ENCODE data around the gene VPS16. TPM values are rescaled to one million over a fixed set of nuclear protein-coding genes. Genes with fewer than 3 reads are reported as not detected.

Gene VPS16
- total and polyA plus RNA-seq, 2 of the 13 experiments (the other 11 are each of a cell fraction or from before 2014, with no cell fraction given), result 34.2 to 35.4 TPM

DNA sequence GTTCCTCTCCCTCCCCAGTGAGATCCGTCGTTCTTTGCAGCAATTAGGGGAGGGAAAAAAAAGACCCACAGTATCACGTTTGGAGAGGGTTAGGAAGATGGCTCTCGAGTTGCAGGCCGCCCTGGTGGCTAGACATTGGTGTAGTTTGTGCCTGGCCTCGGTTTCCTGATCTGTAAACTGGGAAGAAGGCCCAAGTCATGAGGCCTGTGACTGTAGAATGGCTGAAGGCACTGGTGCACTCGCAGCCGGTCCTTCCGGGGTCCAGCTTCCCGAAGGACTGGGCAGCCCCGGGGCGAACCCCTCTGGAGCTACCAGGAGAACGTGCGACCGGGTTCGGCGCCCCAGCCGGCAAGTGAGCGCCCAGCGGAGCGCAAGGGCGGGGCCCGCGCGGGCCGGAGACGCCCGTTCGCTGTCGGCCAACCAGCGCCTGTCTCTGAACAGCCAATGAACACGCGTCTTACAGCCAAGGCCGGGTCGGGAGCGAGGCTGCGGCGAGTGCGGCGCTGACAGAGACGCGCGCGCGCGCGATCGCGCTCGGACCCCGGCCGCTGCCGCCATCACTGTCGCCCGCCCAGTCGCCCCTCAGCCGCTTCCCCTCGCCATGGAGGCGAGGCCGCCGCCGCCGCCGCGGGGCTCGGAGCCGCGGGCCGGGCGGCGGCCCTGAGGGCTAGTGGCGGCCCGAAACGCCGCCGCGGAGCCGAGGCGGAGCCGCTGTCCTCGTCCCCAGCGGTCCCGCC lies 32.6 kb downstream of the VPS16 start, which contains the start of gene PTPRA (continued):
- TF ChIP-seq, protein P1, sequence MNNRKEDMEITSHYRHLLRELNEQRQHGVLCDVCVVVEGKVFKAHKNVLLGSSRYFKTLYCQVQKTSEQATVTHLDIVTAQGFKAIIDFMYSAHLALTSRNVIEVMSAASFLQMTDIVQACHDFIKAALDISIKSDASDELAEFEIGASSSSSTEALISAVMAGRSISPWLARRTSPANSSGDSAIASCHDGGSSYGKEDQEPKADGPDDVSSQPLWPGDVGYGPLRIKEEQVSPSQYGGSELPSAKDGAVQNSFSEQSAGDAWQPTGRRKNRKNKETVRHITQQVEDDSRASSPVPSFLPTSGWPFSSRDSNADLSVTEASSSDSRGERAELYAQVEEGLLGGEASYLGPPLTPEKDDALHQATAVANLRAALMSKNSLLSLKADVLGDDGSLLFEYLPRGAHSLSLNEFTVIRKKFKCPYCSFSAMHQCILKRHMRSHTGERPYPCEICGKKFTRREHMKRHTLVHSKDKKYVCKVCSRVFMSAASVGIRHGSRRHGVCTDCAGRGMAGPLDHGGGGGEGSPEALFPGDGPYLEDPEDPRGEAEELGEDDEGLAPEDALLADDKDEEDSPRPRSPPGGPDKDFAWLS (CRISPR knock-in tag; IDR thresholded peaks at IDR 0.05; ENCODE audit: borderline replicate concordance), result peak; percentile 70; the same call in 1 of the 2 replicates
- no peak for TF ChIP-seq NR2F6 (IDR thresholded peaks at IDR 0.05)
- peak; percentile 28; the same call in 1 of the 2 replicates for TF ChIP-seq NR2F6 (CRISPR knock-in tag; IDR thresholded peaks at IDR 0.05)
- TF ChIP-seq SP4 (CRISPR knock-in tag; IDR thresholded peaks at IDR 0.05), result peak; percentile 88
- TF ChIP-seq ZNF563 (CRISPR knock-in tag; IDR thresholded peaks at IDR 0.05), result 0 out of 2 replicates have a peak, but pooled peaks have one; percentile 18
- peak; percentile 78 for TF ChIP-seq KDM2A (CRISPR knock-in tag; IDR thresholded peaks at IDR 0.05; ENCODE audit: borderline replicate concordance, low read depth)
- peak; percentile 83 for TF ChIP-seq THAP11 (CRISPR knock-in tag; IDR thresholded peaks at IDR 0.05)
- TF ChIP-seq ZNF160 (CRISPR knock-in tag; IDR thresholded peaks at IDR 0.05), result no peak; the same call in 1 of the 2 replicates
- TF ChIP-seq WIZ (CRISPR knock-in tag; IDR thresholded peaks at IDR 0.05), result no peak; the same call in none of the 2 replicates
- TF ChIP-seq EED (CRISPR knock-in tag; IDR thresholded peaks at IDR 0.05), result no peak; the same call in 1 of the 2 replicates
- TF ChIP-seq, protein P2, sequence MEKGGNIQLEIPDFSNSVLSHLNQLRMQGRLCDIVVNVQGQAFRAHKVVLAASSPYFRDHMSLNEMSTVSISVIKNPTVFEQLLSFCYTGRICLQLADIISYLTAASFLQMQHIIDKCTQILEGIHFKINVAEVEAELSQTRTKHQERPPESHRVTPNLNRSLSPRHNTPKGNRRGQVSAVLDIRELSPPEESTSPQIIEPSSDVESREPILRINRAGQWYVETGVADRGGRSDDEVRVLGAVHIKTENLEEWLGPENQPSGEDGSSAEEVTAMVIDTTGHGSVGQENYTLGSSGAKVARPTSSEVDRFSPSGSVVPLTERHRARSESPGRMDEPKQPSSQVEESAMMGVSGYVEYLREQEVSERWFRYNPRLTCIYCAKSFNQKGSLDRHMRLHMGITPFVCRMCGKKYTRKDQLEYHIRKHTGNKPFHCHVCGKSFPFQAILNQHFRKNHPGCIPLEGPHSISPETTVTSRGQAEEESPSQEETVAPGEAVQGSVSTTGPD (CRISPR knock-in tag; IDR thresholded peaks at IDR 0.05), result no peak
- TF ChIP-seq, protein P3, sequence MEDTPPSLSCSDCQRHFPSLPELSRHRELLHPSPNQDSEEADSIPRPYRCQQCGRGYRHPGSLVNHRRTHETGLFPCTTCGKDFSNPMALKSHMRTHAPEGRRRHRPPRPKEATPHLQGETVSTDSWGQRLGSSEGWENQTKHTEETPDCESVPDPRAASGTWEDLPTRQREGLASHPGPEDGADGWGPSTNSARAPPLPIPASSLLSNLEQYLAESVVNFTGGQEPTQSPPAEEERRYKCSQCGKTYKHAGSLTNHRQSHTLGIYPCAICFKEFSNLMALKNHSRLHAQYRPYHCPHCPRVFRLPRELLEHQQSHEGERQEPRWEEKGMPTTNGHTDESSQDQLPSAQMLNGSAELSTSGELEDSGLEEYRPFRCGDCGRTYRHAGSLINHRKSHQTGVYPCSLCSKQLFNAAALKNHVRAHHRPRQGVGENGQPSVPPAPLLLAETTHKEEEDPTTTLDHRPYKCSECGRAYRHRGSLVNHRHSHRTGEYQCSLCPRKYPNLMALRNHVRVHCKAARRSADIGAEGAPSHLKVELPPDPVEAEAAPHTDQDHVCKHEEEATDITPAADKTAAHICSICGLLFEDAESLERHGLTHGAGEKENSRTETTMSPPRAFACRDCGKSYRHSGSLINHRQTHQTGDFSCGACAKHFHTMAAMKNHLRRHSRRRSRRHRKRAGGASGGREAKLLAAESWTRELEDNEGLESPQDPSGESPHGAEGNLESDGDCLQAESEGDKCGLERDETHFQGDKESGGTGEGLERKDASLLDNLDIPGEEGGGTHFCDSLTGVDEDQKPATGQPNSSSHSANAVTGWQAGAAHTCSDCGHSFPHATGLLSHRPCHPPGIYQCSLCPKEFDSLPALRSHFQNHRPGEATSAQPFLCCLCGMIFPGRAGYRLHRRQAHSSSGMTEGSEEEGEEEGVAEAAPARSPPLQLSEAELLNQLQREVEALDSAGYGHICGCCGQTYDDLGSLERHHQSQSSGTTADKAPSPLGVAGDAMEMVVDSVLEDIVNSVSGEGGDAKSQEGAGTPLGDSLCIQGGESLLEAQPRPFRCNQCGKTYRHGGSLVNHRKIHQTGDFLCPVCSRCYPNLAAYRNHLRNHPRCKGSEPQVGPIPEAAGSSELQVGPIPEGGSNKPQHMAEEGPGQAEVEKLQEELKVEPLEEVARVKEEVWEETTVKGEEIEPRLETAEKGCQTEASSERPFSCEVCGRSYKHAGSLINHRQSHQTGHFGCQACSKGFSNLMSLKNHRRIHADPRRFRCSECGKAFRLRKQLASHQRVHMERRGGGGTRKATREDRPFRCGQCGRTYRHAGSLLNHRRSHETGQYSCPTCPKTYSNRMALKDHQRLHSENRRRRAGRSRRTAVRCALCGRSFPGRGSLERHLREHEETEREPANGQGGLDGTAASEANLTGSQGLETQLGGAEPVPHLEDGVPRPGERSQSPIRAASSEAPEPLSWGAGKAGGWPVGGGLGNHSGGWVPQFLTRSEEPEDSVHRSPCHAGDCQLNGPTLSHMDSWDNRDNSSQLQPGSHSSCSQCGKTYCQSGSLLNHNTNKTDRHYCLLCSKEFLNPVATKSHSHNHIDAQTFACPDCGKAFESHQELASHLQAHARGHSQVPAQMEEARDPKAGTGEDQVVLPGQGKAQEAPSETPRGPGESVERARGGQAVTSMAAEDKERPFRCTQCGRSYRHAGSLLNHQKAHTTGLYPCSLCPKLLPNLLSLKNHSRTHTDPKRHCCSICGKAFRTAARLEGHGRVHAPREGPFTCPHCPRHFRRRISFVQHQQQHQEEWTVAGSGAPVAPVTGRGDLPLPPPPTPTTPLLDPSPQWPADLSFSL (CRISPR knock-in tag; IDR thresholded peaks at IDR 0.05), result no peak
- 0 out of 2 replicates have a peak, but pooled peaks have one; percentile 82 for TF ChIP-seq SMAD3 (CRISPR knock-in tag; IDR thresholded peaks at IDR 0.05)
- TF ChIP-seq ZBTB8A (CRISPR knock-in tag; IDR thresholded peaks at IDR 0.05; ENCODE audit: borderline replicate concordance, low read depth), result peak; percentile 53; the same call in 1 of the 2 replicates
- peak; percentile 58; the same call in 1 of the 2 replicates for TF ChIP-seq RAD21 (CRISPR knock-in tag; IDR thresholded peaks at IDR 0.05)
- peak; percentile 79 for TF ChIP-seq ZSCAN29 (CRISPR knock-in tag; conservative IDR thresholded peaks at IDR 0.05)
- TF ChIP-seq, protein P4, sequence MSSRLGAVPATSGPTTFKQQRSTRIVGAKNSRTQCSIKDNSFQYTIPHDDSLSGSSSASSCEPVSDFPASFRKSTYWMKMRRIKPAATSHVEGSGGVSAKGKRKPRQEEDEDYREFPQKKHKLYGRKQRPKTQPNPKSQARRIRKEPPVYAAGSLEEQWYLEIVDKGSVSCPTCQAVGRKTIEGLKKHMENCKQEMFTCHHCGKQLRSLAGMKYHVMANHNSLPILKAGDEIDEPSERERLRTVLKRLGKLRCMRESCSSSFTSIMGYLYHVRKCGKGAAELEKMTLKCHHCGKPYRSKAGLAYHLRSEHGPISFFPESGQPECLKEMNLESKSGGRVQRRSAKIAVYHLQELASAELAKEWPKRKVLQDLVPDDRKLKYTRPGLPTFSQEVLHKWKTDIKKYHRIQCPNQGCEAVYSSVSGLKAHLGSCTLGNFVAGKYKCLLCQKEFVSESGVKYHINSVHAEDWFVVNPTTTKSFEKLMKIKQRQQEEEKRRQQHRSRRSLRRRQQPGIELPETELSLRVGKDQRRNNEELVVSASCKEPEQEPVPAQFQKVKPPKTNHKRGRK (CRISPR knock-in tag; IDR thresholded peaks at IDR 0.05), result peak; percentile 57; the same call in 1 of the 2 replicates
- no peak; the same call in 1 of the 2 replicates for TF ChIP-seq MAF1 (CRISPR knock-in tag; IDR thresholded peaks at IDR 0.05; ENCODE audit: borderline replicate concordance)

Data from HepG2 (cell line).